SW480 (cell line): Measurements from ENCODE around the gene SLC22A23.

Source experiments
- DNase-seq: peaks from one replicate; pipeline ENCODE4 v3.0.0-alpha.2; 2016; ENCODE audit warnings: low spot score

SLC22A23 gene

GRCh38 chr6:3283241-3283640, 173.6 kb downstream of the SLC22A23 start:
- DNase-seq, result no peak

GRCh38 chr6:3282476-3283236, 174.2 kb downstream of the SLC22A23 start:
- no peak for DNase-seq

- DNase-seq, result no peak
These were observed 175.0 kb downstream of the SLC22A23 start for GRCh38 chr6:3281631-3282475.

- DNase-seq, result no peak
These were observed 175.9 kb downstream of the SLC22A23 start for GRCh38 chr6:3280866-3281465.

- no peak for DNase-seq
These were observed 176.8 kb downstream of the SLC22A23 start for GRCh38 chr6:3280091-3280490.

- DNase-seq, result no peak
These were observed 178.2 kb downstream of the SLC22A23 start for GRCh38 chr6:3278691-3279090.

GRCh38 chr6:3277851-3278416, 178.9 kb downstream of the SLC22A23 start:
- DNase-seq, result no peak

- DNase-seq, result no peak
These were observed 179.6 kb downstream of the SLC22A23 start for GRCh38 chr6:3277251-3277650.

GRCh38 chr6:3276174-3277167, 180.4 kb downstream of the SLC22A23 start:
- DNase-seq, result no peak

GRCh38 chr6:3273707-3274521, 182.9 kb downstream of the SLC22A23 start:
- DNase-seq, result no peak

GRCh38 chr6:3272911-3273547, 183.8 kb downstream of the SLC22A23 start:
- no peak for DNase-seq

GRCh38 chr6:3271756-3272155, 185.1 kb downstream of the SLC22A23 start:
- DNase-seq, result no peak

- no peak for DNase-seq
These were observed 186.6 kb downstream of the SLC22A23 start for GRCh38 chr6:3270258-3270657.

GRCh38 chr6:3269281-3269975, 187.4 kb downstream of the SLC22A23 start:
- no peak for DNase-seq

GRCh38 chr6:3268680-3269079, 188.2 kb downstream of the SLC22A23 start:
- DNase-seq, result no peak

- DNase-seq, result no peak
These were observed 189.7 kb downstream of the SLC22A23 start for GRCh38 chr6:3267162-3267561.

- DNase-seq, result no peak
These were observed 190.7 kb downstream of the SLC22A23 start for GRCh38 chr6:3266170-3266569.

- DNase-seq, result no peak
These were observed 191.2 kb downstream of the SLC22A23 start for GRCh38 chr6:3265671-3266070.

GRCh38 chr6:3264356-3264755, 192.5 kb downstream of the SLC22A23 start:
- DNase-seq, result no peak
